Peyer's patch (tissue), 4 donors: ENCODE data around the gene GDPD3.

Source experiments
- CTCF ChIP-seq, 6 experiments: fragments of 450-650 bp in 4 of 6; fragments of 200-600 bp in 2 of 6; sonication (generic) in 1 of 6; IDR thresholded peaks; one replicate each; pipeline ENCODE4 v1.5.1; 2017 to 2019; ENCODE audit warnings: antibody characterized with exemption in 6 of 6, mild to moderate bottlenecking in 3 of 6, moderate library complexity in 1 of 6
- POLR2A ChIP-seq, 2 donors: fragments of 450-650 bp; IDR thresholded peaks; one replicate each; pipeline ENCODE4 v1.5.1; 2017; ENCODE audit warnings: antibody characterized with exemption in 2 of 2, mild to moderate bottlenecking in 2 of 2, moderate library complexity in 2 of 2

GRCh38 chr16:30110661-30111060 is 2.7 kb downstream of the GDPD3 start:
- TF ChIP-seq CTCF (IDR thresholded peaks at IDR 0.05) (no peak), POLR2A (IDR thresholded peaks at IDR 0.05) (no peak)
